Stimulated activated CD4-positive, alpha-beta T cell treated with anti-CD3 and anti-CD28 coated beads, Interleukin-12 subunit alpha, Interleukin-12 subunit beta, amount 100 ng/mL, for 48 hours (primary cell): Measurements from ENCODE around the gene TYW1.
"Not testable (repeated sequence)": the region's sequence is repeated elsewhere in the genome, so short reads cannot be mapped to it uniquely, and the experiment has no call there.

Source experiments
- DNase-seq, 3 donors: peaks; one replicate each; pipeline ENCODE4 v3.0.0-alpha.2; 2020; ENCODE audit warnings: low read depth in 2 of 3, low spot score in 1 of 3

Gene TYW1

DNA sequence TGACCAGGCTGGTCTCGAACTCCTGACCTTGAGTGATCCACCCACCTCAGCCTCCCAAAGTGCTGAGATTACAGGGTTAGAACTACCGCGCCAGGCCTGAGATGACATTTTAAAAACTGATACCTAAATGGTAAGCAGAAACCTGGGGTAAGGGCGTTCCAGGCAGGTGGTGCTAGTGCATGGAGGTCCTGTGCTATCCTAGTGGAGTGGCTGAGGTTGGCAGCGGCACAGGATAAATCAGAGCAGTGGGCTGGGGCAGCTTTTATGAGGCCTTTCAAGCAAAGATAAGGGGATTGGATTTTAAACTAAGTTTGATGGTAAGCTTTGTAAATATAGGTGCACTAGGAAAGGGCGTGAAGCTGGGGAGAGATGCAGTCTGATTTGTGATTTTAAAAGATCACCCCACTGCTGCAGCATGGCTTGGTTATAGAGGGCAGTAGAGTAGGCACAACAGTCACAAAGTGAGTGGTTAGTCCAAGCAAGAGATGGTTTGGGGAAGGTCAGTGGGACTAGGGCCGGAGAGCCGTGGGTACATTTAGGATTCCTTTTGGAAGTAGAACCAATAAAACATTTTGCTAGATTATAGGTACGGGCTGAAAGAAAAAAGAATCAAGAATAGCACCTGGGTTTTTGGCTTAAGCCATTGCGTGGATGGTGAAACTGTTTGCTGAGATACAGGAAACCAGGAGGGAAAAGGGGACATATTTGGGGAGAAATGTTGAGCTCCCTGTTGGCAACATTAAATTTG, 188.5 kb downstream of the TYW1 start:
- DNase-seq = not testable (repeated sequence)

DNA sequence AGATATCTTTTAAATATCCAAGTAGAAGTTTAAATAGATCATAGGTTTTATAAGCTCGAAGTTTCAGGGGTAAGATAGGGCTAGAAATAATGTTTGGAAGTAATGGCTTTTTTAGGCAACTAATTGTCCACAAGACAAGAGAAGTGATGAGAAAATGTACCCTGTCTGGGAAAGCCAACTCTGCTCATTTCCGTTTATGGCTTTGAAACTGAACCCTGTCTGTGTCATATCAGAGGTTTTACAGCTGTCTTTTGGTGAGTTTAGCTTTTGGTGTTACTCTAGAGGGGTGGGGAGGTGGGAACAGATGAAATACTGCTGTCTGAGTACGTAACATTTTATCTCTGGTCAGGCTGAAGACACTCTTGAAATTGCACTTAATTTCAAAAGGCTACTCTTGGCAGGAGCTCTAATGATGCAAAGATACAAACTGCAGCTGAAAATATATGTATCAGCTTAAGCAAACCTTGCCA, 189.1 kb downstream of the TYW1 start:
- DNase-seq = not testable (repeated sequence)

DNA sequence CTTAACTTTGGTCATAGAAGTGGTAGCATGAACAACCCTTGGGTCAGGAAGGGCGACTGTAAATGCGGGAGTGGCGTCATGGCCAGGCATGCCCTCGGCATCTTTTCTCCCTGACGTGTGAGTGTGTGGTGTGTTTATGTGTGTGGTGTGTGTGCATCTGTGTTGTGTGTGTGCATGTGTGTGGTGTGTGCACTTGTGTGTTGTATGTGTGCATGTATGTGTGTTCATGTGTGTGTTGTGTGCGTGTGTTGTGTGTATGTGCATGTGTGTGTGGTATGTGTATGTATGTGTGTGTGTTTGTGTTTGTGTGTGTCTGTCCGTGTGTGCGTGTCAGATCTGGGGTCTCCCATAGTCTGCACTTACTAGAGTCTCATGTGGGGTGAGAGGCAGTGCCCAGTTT, 192.5 kb downstream of the TYW1 start:
- DNase-seq = not testable (repeated sequence)

DNA sequence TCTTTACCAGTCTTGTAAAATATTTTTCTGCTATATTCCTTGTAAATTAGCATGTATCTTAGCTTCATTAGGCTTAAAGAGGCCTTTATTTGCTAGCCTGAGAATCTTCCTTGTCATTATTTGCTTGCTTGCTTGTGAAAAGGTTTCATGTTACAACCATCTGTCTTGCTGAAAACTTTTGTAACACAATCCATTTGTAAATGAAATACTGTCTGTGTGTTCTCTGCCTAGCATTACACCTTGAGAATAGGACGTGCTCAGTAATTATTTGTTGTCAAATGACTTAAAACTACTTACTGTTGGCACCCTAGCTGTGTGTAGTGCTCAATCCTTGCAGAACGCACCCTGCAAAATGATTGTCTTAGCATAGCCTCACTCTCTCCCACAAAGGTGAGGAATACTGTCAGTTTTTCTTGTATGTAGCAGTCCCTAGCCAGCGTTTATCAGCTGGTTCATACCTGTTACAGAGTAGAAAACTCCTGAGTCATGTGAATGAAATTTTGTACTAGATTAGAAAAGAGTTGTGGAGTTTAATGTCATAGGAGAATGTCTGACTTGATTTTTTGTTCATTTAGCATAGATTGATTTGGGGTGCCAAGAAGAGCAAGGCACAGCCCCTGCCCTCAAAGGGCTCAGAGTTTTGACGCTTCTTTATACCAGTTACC, 193.3 kb downstream of the TYW1 start:
- DNase-seq = not testable (repeated sequence)

DNA sequence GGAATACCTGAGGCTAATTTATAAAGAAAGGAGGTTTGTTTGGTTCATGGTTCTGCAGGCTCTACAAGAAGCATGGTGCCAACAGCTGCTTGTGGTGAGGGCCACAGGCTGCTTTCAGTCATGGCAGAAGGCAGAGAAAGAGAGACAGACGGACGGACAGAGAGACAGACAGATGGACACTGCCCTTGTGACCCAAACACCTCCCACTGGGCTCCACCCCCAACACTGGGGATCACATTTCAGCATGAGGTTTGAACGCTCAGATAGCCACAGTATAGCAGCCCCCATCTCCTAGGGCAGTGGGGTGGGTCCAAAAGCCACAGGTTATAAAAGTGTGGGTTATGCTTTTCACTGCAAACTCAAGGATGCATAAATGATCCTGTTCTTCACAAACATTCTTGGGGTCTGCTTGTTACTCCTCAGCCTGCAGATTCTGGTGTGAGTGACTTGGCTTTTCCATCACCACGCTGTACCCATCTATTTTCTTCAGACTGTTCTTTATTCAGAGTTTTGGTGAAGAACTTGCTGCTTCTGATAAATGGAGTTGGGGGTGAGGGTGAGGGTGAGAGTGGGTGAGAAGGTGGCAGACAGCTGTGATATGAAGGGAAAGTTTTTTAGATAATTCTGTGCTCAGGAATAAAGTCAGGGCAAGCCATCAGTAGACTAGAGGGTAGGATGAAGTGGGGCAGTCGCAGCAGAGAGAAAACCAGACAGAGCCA, 194.5 kb downstream of the TYW1 start:
- not testable (repeated sequence) for DNase-seq

DNA sequence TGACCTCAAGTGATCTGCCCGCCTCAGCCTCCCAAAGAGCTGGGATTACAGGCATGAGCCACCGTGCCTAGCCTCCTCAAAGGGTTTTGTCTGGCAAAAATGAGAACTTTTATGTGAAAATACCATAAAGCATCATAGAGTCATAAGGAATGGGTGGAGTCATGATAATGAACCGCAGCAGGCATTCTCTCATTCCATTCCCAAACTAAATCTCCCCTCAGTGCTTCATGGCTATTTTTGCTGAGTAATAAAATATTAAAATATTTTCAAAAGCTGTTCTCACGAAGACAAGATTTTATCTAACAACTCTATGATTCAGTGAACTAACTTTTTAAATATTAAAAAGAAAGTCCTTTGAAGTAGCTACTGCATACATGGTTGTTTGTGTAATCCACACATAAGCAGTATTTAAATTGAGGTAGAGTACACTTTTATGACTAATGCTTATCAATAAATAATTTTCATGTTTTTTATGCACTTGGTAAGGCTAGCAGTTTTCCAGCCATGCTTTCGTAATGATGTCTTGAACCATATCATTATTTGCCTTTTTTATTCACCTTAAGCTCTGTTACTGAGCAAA, 195.6 kb downstream of the TYW1 start:
- DNase-seq = not testable (repeated sequence)

DNA sequence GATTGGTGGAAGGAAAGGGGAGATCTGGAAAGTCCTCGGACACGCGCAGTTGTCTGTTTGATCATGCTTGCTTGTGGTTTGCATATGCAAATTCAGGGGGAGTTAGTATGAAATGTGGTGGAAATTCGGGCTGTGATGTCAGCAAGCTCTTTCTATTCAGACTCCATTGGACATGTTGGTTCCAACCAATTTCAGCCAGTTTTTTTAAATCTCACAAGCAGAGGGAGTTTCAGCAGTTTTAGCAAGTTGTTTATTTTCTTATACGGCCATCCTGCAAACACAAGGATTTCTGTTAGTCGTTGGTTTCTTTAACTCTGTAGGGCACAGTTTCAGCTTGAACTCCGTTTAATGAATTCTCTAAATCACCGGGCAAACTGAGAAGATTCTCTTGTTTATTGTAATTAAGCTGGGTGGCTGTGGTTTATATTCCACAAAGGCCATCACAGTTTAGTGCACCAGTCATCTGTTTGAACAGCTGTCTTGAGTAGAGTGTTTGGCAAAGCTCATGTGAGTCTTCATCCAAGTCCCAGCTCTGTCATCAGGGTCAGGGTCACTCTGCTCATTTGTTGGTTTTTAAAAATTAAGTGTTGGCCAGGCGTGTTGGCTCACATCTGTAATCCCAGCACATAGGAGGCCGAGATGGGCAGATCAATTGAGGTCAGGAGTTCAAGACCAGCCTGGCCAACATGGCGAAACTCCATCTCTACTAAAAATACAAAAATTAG, 196.4 kb downstream of the TYW1 start:
- not testable (repeated sequence) for DNase-seq

DNA sequence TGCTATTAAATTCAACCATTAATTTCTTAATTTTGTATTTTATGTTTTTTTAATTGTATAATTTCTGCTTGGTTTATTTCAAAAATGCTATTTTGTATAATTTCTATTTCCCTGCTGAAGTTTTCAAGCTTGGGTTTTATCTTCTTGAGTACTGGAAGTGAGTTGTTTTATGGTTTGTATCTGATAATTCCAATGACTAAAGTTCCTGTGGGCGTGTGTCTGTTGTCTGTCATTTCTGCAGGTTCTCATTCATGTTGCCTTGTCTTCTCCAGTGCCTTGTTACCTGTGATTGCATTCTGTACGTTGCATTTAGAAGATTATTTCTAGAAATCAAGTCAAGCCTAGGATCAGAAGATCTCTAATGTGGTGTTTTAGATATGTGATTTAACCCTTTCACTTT, 199.5 kb downstream of the TYW1 start:
- not testable (repeated sequence) for DNase-seq

DNA sequence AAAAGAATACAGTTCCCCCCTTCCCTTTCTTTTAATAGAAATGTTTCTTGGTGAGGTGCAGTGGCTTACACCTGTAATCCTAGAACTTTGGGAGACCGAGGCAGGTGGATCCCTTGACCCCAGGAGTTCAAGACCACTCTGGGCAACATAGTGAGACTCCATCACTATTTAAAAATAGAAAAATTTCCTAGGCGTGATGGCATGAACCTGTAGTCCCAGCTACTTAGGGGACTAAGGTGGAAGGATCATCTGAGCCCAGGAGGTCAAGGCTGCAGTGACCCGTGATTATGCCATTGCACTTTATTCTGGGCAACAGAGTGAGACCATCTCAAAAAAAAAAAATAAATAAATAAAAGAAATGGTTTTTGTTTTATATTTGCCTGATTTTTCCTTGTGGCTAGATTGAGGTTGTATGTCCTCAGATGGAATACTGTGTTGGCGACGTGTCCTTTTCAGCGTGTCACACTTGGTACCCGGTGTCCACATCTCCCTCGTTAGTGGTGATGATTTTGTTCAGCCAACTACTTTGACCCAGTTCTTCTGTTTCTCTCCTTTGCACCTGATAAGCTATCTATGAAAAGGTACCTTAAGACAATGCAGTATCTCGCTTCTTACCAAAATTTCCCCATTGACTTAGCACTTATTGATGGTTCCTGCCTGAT, 202.4 kb downstream of the TYW1 start:
- DNase-seq = not testable (repeated sequence)

DNA sequence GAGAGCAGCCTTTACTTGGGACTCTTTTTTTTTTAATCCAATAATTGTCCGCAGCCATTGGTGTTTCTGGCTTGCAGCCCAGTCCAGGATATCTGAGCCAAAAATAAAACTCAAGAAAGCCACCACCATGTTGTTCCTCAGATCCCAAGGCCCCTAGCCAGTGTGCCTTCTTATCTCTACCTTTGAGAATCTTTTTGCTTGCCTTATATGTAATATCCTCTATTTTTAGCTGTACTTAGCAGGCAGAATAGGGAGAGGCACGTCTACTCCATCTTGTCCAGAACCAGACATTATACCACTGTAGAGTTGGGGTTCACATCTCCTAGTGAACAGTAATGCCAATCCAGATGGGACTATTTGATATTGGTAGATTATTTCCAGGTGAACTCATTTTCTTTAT, 209.1 kb downstream of the TYW1 start:
- DNase-seq = not testable (repeated sequence)

DNA sequence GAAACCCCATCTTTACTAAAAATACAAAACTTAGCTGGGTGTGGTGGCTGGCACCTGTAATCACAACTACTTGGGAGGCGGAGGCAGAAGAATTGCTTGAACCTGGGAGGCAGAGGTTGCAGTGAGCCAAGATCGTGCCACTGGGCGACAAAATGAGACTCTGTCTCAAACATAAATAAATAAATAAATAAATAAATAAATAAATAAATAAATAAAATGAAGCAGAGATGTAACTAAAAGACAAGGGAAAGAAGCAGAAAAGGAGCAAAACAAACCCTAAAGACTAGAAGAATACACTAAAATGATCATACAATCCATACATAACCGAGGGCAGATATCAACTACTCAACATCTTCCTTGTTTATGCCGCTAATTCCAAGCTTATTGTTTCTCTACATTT, 209.8 kb downstream of the TYW1 start:
- no peak for DNase-seq

DNA sequence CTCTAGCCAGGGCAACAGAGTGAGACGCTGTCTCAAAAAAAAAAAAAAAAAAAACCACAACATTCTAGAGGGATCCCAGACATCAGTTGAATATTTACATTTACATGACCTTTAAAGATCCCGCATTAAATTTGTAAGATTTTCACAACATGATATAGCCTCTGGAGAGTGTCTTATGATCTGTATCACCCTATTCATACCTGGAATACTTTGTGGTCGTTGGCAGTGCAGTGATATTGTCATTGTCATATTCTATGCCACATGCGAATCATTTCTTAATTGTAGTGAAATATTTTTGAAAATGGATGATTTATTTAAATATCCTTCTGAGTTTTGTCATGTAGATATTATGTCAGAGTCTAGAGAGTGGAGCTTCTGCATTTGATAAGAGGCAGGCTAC, 212.0 kb downstream of the TYW1 start:
- not testable (repeated sequence) for DNase-seq

DNA sequence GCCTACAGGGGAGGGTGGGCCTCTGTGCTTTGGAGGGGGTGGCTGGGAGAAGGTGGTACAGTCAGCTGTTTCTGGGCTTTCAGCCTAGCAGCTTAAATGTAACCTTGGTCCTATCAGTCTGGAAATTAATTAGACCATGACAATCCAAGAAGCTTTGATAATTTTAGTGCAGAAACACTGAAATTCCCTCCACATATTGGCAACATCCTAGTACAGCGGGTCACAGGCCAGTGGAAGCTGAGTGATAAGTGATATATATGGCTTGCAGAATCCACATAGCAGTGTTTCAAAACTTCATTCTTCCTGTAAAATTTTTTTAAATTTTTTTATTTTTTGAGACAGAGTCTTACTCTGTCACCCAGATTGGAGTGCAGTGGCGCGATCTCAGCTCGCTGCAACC, 212.6 kb downstream of the TYW1 start:
- no peak for DNase-seq

DNA sequence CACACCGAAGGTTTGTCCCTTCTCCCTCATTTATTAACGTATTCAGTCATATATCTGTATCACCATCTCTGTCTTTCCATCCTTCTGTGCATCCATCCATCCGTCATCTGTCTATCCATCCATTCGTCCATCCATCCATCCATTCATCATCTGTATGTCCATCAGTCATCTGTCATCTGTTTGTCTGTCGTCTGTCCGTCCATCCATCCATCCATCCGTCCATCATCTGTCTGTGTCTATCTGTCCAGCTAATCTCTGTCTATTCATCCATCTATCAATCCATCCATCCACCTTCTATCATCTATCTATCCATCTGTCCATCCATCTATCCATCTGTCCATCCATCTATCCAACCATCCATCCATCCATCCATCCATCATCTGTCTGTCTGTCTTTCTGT, 213.9 kb downstream of the TYW1 start:
- DNase-seq = no peak

DNA sequence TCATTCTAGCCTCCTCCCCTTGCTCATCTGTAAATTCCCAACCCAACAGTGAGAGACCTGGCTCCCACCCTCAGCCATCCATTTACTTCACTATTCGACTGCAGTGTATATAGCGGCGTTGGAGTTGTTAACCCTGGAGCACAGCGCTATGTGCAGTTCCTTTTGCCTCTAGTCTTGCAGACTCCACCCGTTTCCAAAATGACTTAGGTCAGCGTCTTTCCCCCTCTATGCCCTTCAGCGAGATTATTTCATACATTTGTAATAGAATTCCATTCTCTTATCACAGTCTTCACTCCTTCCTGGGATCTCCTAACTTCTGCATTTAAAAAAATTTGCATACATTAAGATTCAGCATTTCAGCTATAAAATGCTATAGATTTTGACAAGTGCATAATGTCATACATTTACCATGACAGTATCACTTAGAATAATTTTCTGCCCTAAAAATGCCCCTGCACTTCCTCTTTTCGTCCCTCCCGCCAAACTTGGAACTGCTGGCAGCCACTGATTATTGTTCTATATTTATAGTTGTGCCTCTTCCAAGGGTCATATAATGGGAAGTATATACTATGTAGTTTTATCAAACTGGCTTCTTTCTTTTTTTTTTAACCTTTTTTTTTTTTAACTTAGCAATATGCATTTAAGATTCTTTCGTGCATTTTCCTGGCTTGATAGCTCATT, 215.2 kb downstream of the TYW1 start:
- DNase-seq = not testable (repeated sequence)

DNA sequence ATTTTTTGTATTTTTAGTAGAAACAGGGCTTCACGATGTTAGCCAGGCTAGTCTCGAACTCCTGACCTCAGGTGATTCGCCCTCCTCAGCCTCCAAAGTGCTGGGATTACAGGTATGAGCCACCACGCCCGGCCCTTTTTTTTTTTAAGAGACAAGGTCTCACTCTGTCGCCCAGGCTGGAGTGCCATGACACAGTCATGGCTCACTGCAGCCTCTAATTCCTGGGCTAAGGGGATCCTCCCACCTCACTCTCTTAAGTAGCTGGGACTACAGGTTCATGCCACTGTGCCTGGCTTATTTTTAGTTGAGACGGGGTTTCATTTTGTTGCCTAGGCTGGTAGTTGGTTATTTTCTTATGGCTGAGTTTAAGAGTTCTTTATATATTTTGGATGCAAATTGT, 216.4 kb downstream of the TYW1 start:
- not testable (repeated sequence) for DNase-seq

DNA sequence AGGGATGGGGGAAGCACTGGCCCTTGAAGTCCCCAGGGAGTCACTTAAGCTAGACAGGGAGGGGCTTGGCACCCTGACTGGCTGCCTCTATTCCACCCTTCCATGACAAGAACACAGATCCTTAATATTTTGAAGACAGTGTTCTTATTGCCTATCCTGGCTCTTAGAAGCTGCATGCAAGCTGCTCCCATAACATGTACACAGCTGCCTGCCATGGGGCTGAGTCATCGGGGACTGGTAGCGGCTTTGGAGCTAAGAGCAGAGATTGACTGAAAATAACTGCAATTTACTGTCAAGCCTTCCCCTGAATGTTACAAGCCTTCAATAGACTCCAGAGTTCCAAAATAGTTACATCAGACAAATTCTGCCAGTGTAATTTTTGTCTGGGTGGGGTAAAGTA, 226.9 kb downstream of the TYW1 start:
- not testable (repeated sequence) for DNase-seq

DNA sequence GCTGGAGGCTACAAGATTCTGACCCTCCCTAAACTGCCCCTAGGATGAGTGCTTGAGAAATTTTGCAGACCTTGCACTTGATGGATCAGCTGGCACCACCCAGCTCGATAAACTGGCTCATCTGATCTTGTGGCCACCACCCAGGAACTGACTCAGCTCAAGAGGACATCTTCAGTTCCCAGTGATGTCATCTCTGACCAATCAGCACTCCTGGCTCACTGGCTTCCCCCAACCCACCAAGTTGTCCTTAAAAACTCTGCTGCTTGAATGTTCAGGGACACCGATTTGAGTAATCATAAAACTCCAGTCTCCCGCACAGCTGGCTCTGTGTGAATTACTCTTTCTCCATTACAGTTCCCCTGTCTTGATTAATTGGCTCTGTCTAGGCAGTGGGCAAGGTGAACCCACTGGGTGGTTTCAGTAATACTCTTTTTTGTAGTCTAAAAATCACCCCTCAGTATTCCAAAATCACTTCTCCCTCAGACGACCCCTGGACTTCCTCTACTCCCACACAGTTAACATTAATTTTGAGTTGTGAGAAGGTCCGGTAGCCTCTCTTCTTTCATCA, 229.8 kb downstream of the TYW1 start:
- DNase-seq = not testable (repeated sequence)

DNA sequence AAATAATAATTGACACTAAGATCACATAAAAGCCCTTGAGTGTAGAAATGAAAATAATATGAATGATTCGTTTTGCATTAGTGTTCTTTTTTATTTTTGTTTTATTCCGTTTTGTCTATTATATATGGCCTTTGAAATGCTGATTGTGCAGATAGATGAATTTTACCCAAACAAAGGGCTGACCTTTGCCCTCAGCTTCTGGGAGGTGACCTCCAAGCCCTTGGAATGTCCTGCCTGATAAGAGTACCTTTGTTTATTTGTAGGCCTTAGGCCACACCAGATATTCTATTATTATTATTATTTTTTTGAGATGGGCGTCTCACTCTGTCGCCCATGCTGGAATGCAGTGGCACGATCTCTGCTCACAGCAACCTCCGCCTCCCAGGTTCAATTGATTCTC, 230.3 kb downstream of the TYW1 start:
- DNase-seq = not testable (repeated sequence)
